ENCODE results near the gene MTUS2.

DNA sequence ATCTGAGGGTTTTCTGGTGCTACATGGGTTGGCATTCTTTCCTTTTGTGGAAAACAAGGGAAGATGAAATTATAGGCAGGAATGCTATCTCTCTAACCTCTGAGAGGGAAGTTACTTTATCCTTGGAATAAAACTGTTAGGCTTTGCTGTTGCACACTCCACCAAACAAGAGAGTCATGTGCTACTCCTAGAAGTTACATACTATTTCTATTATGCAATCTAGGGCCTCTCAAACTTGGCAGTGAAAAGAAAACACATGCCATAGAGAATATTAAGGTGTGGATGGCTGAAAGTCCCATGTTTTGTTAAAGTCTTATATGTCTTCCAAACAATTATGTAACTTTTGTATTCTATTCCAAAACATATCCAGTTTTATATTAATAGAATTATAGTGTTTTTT is 407.4 kb downstream of the MTUS2 start:
- no peak for TF ChIP-seq RCOR1 (IDR thresholded peaks at IDR 0.05; ENCODE audit: low read depth, low read length)
- no peak for TF ChIP-seq POLR2A (IDR thresholded peaks at IDR 0.05; ENCODE audit: low read length)
- TF ChIP-seq, protein P1, sequence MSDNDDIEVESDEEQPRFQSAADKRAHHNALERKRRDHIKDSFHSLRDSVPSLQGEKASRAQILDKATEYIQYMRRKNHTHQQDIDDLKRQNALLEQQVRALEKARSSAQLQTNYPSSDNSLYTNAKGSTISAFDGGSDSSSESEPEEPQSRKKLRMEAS (IDR thresholded peaks at IDR 0.05) = no peak
- TF ChIP-seq EP300 (IDR thresholded peaks at IDR 0.05) = no peak
- TF ChIP-seq CHD4 (IDR thresholded peaks at IDR 0.05; ENCODE audit: borderline replicate concordance) = no peak
- TF ChIP-seq, protein P2, sequence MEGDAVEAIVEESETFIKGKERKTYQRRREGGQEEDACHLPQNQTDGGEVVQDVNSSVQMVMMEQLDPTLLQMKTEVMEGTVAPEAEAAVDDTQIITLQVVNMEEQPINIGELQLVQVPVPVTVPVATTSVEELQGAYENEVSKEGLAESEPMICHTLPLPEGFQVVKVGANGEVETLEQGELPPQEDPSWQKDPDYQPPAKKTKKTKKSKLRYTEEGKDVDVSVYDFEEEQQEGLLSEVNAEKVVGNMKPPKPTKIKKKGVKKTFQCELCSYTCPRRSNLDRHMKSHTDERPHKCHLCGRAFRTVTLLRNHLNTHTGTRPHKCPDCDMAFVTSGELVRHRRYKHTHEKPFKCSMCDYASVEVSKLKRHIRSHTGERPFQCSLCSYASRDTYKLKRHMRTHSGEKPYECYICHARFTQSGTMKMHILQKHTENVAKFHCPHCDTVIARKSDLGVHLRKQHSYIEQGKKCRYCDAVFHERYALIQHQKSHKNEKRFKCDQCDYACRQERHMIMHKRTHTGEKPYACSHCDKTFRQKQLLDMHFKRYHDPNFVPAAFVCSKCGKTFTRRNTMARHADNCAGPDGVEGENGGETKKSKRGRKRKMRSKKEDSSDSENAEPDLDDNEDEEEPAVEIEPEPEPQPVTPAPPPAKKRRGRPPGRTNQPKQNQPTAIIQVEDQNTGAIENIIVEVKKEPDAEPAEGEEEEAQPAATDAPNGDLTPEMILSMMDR (IDR thresholded peaks at IDR 0.05) = no peak
